Coronary artery (tissue), 2 donors: ENCODE data around the gene PASD1.

Experiments
- DNase-seq: peaks from one replicate; pipeline ENCODE4 v3.0.0-alpha.2; 2017; ENCODE audit warnings: low spot score
- H3K27ac ChIP-seq, 2 donors: fragments of 200-600 bp; sonication (generic); one replicate each; pipeline ENCODE4 v1.5.1; 2016 to 2019
- H3K4me3 ChIP-seq: fragments of 200-600 bp; sonication (generic); 2 replicates; pipeline ENCODE4 v1.5.1; 2016; ENCODE audit warnings: mild to moderate bottlenecking, moderate library complexity
- TF ChIP-seq, protein P1 (sequence below): fragments of 200-600 bp; sonication (generic); IDR thresholded peaks from one replicate; pipeline ENCODE4 v1.5.1; 2019; ENCODE audit warnings: antibody characterized with exemption

PASD1 gene

GRCh38 chrX:151712253-151712652, 148.8 kb downstream of the PASD1 start:
- no peak for DNase-seq
- no peak overlapping the region for H3K4me3 ChIP-seq
- TF ChIP-seq, protein P1, sequence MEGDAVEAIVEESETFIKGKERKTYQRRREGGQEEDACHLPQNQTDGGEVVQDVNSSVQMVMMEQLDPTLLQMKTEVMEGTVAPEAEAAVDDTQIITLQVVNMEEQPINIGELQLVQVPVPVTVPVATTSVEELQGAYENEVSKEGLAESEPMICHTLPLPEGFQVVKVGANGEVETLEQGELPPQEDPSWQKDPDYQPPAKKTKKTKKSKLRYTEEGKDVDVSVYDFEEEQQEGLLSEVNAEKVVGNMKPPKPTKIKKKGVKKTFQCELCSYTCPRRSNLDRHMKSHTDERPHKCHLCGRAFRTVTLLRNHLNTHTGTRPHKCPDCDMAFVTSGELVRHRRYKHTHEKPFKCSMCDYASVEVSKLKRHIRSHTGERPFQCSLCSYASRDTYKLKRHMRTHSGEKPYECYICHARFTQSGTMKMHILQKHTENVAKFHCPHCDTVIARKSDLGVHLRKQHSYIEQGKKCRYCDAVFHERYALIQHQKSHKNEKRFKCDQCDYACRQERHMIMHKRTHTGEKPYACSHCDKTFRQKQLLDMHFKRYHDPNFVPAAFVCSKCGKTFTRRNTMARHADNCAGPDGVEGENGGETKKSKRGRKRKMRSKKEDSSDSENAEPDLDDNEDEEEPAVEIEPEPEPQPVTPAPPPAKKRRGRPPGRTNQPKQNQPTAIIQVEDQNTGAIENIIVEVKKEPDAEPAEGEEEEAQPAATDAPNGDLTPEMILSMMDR: no peak
- H3K27ac ChIP-seq: no peak overlapping the region

- DNase-seq: no peak
- Histone ChIP-seq H3K4me3 (no peak overlapping the region), H3K27ac (no peak overlapping the region)
- TF ChIP-seq, protein P1: no peak
These were observed 150.4 kb downstream of the PASD1 start for GRCh38 chrX:151713849-151714248.

DNA sequence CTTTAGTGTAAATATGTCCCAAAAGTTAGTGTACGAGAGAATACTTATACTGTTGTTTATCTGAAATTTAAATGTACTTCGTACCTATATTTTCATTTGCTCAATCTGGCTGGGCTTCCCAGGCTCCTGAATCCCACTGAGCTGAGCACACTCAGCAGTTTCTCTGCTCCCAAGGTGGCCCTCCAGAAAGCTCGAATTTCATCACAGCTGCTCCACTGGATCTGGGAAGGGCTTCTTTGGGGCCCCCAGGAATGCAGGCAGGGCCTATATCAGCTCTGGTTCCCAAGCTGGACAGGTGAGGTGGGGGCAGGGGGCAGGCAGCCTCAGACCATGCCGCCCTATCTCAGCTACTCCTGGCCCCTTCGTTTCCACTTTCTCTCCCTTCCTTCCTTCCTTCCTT, 150.9 kb downstream of the PASD1 start:
- TF ChIP-seq, protein P1: no peak
- Histone ChIP-seq H3K27ac (no peak overlapping the region), H3K4me3 (no peak overlapping the region)
- no peak for DNase-seq

DNA sequence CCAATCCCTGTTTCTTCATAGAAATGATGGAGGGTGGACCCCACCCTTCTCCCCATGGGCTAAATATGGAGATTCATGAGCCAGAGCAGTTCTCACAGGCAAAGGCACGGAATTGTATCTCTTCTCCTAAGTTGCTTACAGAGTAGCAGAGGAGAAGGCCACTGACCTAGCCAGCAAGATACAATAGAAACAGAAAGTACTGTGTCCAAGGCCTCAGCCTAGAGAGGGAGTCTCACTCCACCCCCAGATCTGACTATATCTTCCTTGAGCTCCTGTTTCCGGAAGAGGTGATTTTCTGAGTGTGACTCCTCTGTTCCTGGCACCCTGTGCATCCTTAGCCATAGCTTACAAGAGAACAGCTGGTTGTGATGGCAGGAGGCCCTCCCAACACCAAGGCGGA, 152.3 kb downstream of the PASD1 start, which contains the start of gene FATE1:
Gene FATE1 (plus strand): TSS at position 284 of the 400 bp plus-strand sequence. CDS start 85 bp downstream, at position 369.
- no peak within 1 kb of the TSS for H3K4me3 ChIP-seq
- TF ChIP-seq, protein P1: no peak
- no peak within 1 kb of the TSS for H3K27ac ChIP-seq
- no peak for DNase-seq

- Histone ChIP-seq H3K4me3 (no peak overlapping the region), H3K27ac (no peak overlapping the region)
- TF ChIP-seq, protein P1: no peak
- DNase-seq: no peak
These were observed 158.9 kb downstream of the PASD1 start for GRCh38 chrX:151722241-151722846.

DNA sequence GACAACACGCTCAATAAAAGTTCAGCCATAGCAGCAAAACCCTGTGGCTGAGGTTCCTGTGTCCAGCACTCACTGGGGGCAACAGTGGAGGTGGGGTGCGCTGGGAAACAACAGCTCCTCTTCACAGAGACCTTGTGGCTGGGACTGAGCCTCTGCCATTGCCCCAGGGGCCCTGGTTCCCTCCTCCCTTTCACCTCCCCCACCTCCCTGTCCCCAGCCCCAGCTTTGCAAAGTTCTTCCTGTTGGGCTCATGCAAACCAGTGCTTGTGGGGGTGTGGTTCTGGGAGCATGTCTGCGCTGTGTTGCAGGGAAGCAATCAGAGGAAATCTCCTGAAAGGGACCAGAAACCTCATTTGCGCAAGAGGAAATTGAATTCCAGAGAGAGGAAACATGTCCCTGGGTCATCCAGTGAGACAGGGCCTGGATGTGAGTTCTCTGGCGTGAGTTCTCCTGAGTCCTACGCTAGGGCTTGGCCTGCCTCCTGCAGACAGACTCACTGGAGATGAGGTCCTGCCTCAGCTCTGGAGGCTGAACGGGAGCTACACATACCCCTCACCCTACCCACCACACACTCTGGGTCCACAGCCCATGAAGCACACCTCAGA, 159.8 kb downstream of the PASD1 start:
- TF ChIP-seq, protein P1: no peak
- no peak overlapping the region for H3K4me3 ChIP-seq
- H3K27ac ChIP-seq: no peak overlapping the region
- DNase-seq: no peak
